Endothelial cell of umbilical vein (primary cell): ENCODE measurements around the gene NHLRC4. TPM values are rescaled to one million over a fixed set of nuclear protein-coding genes. Genes with fewer than 3 reads are reported as not detected.

ENCODE experiments used
- BruUV-seq: library from RNA; stranded (reverse); fragments of 400-500 nt; replicated peaks from 2 replicates; lab custom pipeline; 2021; lab: Mats Ljungman, UMichigan
- CTCF ChIA-PET: fragments of 300-600, 350-600 bp; sonication (Branson Sonifier 250); formaldehyde crosslinking; loops from one replicate; lab custom pipeline; 2021; ENCODE audit warnings: antibody characterized with exemption, inconsistent platforms; lab: Charles Lee
- POLR2A ChIA-PET: fragments of 300-600, 350-600 bp; sonication (Branson Sonifier 250); formaldehyde crosslinking; loops from one replicate; lab custom pipeline; 2021; ENCODE audit warnings: antibody characterized with exemption, inconsistent platforms; lab: Charles Lee
- DNase-seq: peaks from one replicate; pipeline ENCODE4 v3.0.0-alpha.2; 2011; ENCODE audit warnings: low read depth, low spot score
- FAIRE-seq: peaks from 2 replicates; lab custom pipeline; 2011; peaks lifted over from hg19 to GRCh38; lab: Jason Lieb, UNC
- H2AFZ ChIP-seq: 2 replicates; pipeline ENCODE4 v1.6.0; 2012; ENCODE audit warnings: low read depth, low read length, control low read depth, inconsistent platforms
- H3K27ac ChIP-seq: 2 replicates; pipeline ENCODE4 v1.5.1; 2011; ENCODE audit warnings: low read depth, mild to moderate bottlenecking, control low read depth, low read length, moderate library complexity; ENCODE audit not compliant: insufficient read depth
- H3K27me3 ChIP-seq, 2 experiments: 2 replicates each; pipeline versions ENCODE4 v1.6.0 to v1.6.1; 2011; ENCODE audit warnings: low read length in 2 of 2, mixed read lengths in 1 of 2; ENCODE audit not compliant: control insufficient read depth in 2 of 2, insufficient read depth in 2 of 2
- H3K36me3 ChIP-seq, 2 experiments: 2 replicates in 1 of 2; 3 replicates in 1 of 2; pipeline ENCODE4 v1.5.1; 2011; ENCODE audit warnings: low read length in 2 of 2, mild to moderate bottlenecking in 1 of 2, moderate library complexity in 1 of 2; ENCODE audit not compliant: control insufficient read depth in 2 of 2, insufficient read depth in 2 of 2; ENCODE audit errors: extremely low read depth in 1 of 2
- H3K4me1 ChIP-seq: 3 replicates; pipeline ENCODE4 v1.5.1; 2011; ENCODE audit warnings: mild to moderate bottlenecking, low read length; ENCODE audit not compliant: control insufficient read depth, insufficient read depth; ENCODE audit errors: extremely low read depth
- H3K4me2 ChIP-seq: 2 replicates; pipeline ENCODE4 v1.6.1; 2011; ENCODE audit warnings: low read length, control low read depth, mixed read lengths; ENCODE audit not compliant: insufficient read depth
- H3K4me3 ChIP-seq, 3 experiments: fragments of 200-600 bp in 1 of 3; sonication (generic), shearing (Covaris generic) in 1 of 3; replicated peaks in 1 of 3; 2 replicates each; pipeline ENCODE4 v1.5.1; 2011 to 2016; ENCODE audit warnings: control low read depth in 3 of 3, low read length in 3 of 3, mild to moderate bottlenecking in 2 of 3, inconsistent platforms in 1 of 3, low read depth in 1 of 3, moderate library complexity in 1 of 3; ENCODE audit not compliant: insufficient read depth in 1 of 3
- H3K79me2 ChIP-seq: 2 replicates; pipeline ENCODE4 v1.6.0; 2012; ENCODE audit warnings: low read length, inconsistent platforms; ENCODE audit not compliant: control insufficient read depth, insufficient read depth
- H3K9ac ChIP-seq: replicated peaks from 2 replicates; pipeline ENCODE3; 2011; ENCODE audit warnings: low read length, control low read depth; ENCODE audit not compliant: insufficient read depth; ENCODE audit errors: extremely low read depth
- H3K9me1 ChIP-seq: replicated peaks from 3 replicates; pipeline ENCODE4 v1.6.0; 2011; ENCODE audit warnings: mild to moderate bottlenecking, low read length; ENCODE audit not compliant: control insufficient read depth, insufficient read depth; ENCODE audit errors: extremely low read depth
- H3K9me3 ChIP-seq: replicated peaks from 2 replicates; pipeline ENCODE4 v1.5.1; 2012; ENCODE audit warnings: low read length, inconsistent platforms; ENCODE audit not compliant: control insufficient read depth, insufficient read depth
- H4K20me1 ChIP-seq: replicated peaks from 2 replicates; pipeline ENCODE3; 2011; ENCODE audit warnings: mild to moderate bottlenecking, low read length; ENCODE audit not compliant: control insufficient read depth, insufficient read depth; ENCODE audit errors: extremely low read depth
- EZH2 ChIP-seq: IDR thresholded peaks from 2 replicates; pipeline ENCODE4 v1.6.1; 2012; ENCODE audit warnings: borderline replicate concordance, low read depth, mild to moderate bottlenecking, moderate library complexity, low read length, inconsistent platforms; ENCODE audit not compliant: severe bottlenecking
- FOS ChIP-seq: IDR thresholded peaks from 2 replicates; pipeline ENCODE4 v1.6.1; 2011; ENCODE audit warnings: mild to moderate bottlenecking, low read length, moderate library complexity, borderline replicate concordance; ENCODE audit not compliant: insufficient read depth
- GATA2 ChIP-seq: IDR thresholded peaks from 2 replicates; pipeline ENCODE4 v1.7.0; 2011; ENCODE audit warnings: low read depth, mild to moderate bottlenecking, moderate library complexity, mixed read lengths, low read length; ENCODE audit not compliant: insufficient read length, insufficient read depth
- JUN ChIP-seq: IDR thresholded peaks from 2 replicates; pipeline ENCODE4 v1.6.1; 2011; ENCODE audit warnings: borderline replicate concordance, low read depth; ENCODE audit not compliant: insufficient read length, insufficient read depth
- MYC ChIP-seq: IDR thresholded peaks from one replicate; pipeline ENCODE4 v1.6.1; 2011; ENCODE audit warnings: mild to moderate bottlenecking, low read depth, low read length
- POLR2A ChIP-seq: IDR thresholded peaks from 2 replicates; pipeline ENCODE4 v1.6.1; 2012; ENCODE audit warnings: low read depth, mild to moderate bottlenecking, control low read depth, low read length
- POLR2AphosphoS5 ChIP-seq: IDR thresholded peaks from 2 replicates; pipeline ENCODE4 v1.6.1; 2012; ENCODE audit warnings: low read depth, mild to moderate bottlenecking, control low read depth, low read length, moderate library complexity; ENCODE audit not compliant: insufficient read depth
- dilution Hi-C: fragments of 300-500 bp; cut with MboI; formaldehyde crosslinking; loops from one replicate; pipeline ENCODE4 v1.15.0; 2019; ENCODE audit warnings: low sequenced_read_pairs; ENCODE audit not compliant: extremely low pct_ligation_motif_present
- intact Hi-C: fragments of 100-400 bp; cut with micrococcal nuclease; formaldehyde crosslinking; loops from one replicate; pipeline ENCODE4 v1.10.0; 2022
- polyA plus RNA-seq, 4 experiments: library from polyadenylated mRNA; depleted of rRNA in 3 of 4; stranded (reverse) in 3 of 4; unstranded in 1 of 4; fragments of >200 nt; gene quantifications; 2 replicates each; pipeline versions ENCODE4 v1.2.1 to v1.2.3, GENCODE V29; 2011 to 2012; ENCODE audit warnings: missing spikeins in 1 of 4
- total RNA-seq: library from RNA; stranded (reverse); gene quantifications from 2 replicates; pipeline ENCODE4 v1.2.3, GENCODE V29; 2021
- TF ChIP-seq, protein P1 (sequence below): IDR thresholded peaks from 2 replicates; pipeline ENCODE4 v1.6.1; 2011; ENCODE audit not compliant: insufficient read depth, insufficient read length
- TF ChIP-seq, protein P2 (sequence below), 2 donors: IDR thresholded peaks; 1 replicate in 1 of 2; 2 replicates in 1 of 2; pipeline ENCODE4 v1.5.1; 2011; ENCODE audit warnings: low read length in 2 of 2, mild to moderate bottlenecking in 2 of 2, moderate library complexity in 2 of 2, control low read depth in 1 of 2, inconsistent platforms in 1 of 2, low read depth in 1 of 2; ENCODE audit not compliant: insufficient read depth in 1 of 2; ENCODE audit errors: extremely low read depth in 1 of 2

Gene NHLRC4
- total and polyA plus RNA-seq, 2 donors (not counting 3 experiments of a cell fraction or from before 2014, with no cell fraction given) = 0.73 to 0.94 TPM

- Histone ChIP-seq H3K9me1 (no peaks in the 10 kb centered on the region), H3K4me2 (no peak overlapping the region), H3K36me3 (peaks cover 0 to 5% of the 10 kb centered on the region in 2 experiments), H3K79me2 (no peaks in the 10 kb centered on the region), H3K27ac (no peak overlapping the region), H4K20me1 (no peaks in the 10 kb centered on the region), H3K4me3 (no peak overlapping the region), H3K4me1 (peaks cover 6% of the 10 kb centered on the region), H3K9ac (no peak overlapping the region), H3K9me3 (no peaks in the 10 kb centered on the region), H2AFZ (no peak overlapping the region), H3K27me3 (peaks cover 7 to 10% of the 10 kb centered on the region in 2 experiments)
- no TSS peak for BruUV-seq
- CTCF ChIA-PET = interaction anchor here (2.8 kb wide), 1 partner anchor 10 kb away, joined by 9 read pairs; the partner anchor contains the start of gene NHLRC4
- TF ChIP-seq POLR2AphosphoS5 = no peak
- TF ChIP-seq, protein P1, sequence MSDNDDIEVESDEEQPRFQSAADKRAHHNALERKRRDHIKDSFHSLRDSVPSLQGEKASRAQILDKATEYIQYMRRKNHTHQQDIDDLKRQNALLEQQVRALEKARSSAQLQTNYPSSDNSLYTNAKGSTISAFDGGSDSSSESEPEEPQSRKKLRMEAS = no peak
- no peak for TF ChIP-seq GATA2
- no peak for TF ChIP-seq POLR2A
- TF ChIP-seq MYC = no peak
- TF ChIP-seq JUN = no peak
- TF ChIP-seq, protein P2, sequence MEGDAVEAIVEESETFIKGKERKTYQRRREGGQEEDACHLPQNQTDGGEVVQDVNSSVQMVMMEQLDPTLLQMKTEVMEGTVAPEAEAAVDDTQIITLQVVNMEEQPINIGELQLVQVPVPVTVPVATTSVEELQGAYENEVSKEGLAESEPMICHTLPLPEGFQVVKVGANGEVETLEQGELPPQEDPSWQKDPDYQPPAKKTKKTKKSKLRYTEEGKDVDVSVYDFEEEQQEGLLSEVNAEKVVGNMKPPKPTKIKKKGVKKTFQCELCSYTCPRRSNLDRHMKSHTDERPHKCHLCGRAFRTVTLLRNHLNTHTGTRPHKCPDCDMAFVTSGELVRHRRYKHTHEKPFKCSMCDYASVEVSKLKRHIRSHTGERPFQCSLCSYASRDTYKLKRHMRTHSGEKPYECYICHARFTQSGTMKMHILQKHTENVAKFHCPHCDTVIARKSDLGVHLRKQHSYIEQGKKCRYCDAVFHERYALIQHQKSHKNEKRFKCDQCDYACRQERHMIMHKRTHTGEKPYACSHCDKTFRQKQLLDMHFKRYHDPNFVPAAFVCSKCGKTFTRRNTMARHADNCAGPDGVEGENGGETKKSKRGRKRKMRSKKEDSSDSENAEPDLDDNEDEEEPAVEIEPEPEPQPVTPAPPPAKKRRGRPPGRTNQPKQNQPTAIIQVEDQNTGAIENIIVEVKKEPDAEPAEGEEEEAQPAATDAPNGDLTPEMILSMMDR (IDR thresholded peaks at IDR 0.05; ENCODE audit: extremely low read depth in 1 of 2, insufficient read depth in 1 of 2, low read depth in 1 of 2, low read length in 2 of 2) = no peak
- no peak for TF ChIP-seq FOS
- TF ChIP-seq EZH2 = no peak
- POLR2A ChIA-PET = no interaction called here
- FAIRE-seq (no peak), DNase-seq (no peak)
- intact Hi-C loops (no loop called here), dilution Hi-C loops (no loop called here)
These were observed 11.0 kb upstream of the NHLRC4 start for GRCh38 chr16:555528-556473.
